Effector memory CD4-positive, alpha-beta T cell (primary cell): ENCODE data around the gene SLC49A4.

Source experiments
- DNase-seq, 3 donors: peaks; one replicate each; pipeline ENCODE4 v3.0.0-alpha.2; 2020
- H3K27ac ChIP-seq: 2 replicates; pipeline ENCODE4 v1.7.0; 2013; ENCODE audit warnings: mild to moderate bottlenecking, low read length, moderate library complexity; ENCODE audit not compliant: insufficient read depth, poor library complexity, severe bottlenecking
- H3K27me3 ChIP-seq: replicated peaks from 2 replicates; pipeline ENCODE4 v1.7.0; 2013; ENCODE audit warnings: mild to moderate bottlenecking, low read length; ENCODE audit not compliant: insufficient read depth, control insufficient read depth, poor library complexity, severe bottlenecking
- H3K36me3 ChIP-seq: 2 replicates; pipeline ENCODE4 v1.7.0; 2013; ENCODE audit warnings: mild to moderate bottlenecking, low read length, moderate library complexity; ENCODE audit not compliant: control insufficient read depth, insufficient read depth
- H3K4me1 ChIP-seq: 2 replicates; pipeline ENCODE4 v1.7.0; 2013; ENCODE audit warnings: low read length, mild to moderate bottlenecking; ENCODE audit not compliant: control insufficient read depth, insufficient read depth, poor library complexity, severe bottlenecking
- H3K4me3 ChIP-seq: 2 replicates; pipeline ENCODE4 v1.7.0; 2013; ENCODE audit warnings: low read length, low read depth, mild to moderate bottlenecking; ENCODE audit not compliant: insufficient read depth, poor library complexity, severe bottlenecking
- H3K9me3 ChIP-seq: 2 replicates; pipeline ENCODE4 v1.7.0; 2013; ENCODE audit warnings: mild to moderate bottlenecking, low read length, moderate library complexity; ENCODE audit not compliant: control insufficient read depth

The SLC49A4 gene

DNA sequence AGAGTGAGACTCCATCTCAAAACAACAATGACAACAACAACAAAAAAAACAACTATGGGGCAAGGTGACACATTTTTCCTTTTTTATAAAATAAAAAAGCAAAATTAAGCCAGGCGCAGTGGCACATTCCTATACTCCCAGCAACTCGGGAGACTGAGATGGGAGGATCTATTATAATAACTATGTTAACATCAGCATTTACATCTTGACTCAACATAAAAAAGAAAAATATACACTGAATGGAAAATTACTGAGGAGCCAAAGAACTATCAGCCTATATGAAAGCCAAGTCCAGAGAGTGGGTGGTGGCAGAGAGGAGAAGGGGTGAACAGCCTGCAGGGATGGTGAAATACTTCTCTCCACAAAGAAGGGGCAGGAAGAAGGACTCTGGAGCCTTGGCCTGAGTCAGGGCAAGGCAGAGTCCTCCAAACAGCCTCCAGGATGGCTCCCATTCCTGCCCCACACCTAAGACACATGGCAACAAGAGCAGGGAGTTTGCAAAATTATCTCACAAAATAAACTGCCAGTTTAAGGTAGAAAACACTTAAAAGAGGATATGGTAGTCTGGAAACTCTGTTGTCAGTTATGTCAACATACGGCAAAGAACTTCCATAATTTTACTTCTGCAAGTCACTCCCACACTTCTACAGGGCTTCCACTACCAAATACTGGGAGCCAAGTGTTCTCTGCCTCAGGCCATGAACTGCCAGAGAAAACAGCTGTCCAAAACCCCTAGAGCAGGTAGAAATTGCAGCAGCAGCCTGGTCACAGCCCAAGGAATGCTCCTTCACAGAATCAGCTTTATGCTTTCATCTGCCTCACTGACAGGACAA lies 27.1 kb upstream of the SLC49A4 start:
- DNase-seq, result no peak
- H3K9me3 ChIP-seq, result no peaks in the 10 kb centered on the region
- no peaks in the 10 kb centered on the region for H3K27me3 ChIP-seq
- H3K4me3 ChIP-seq, result no peak overlapping the region
- no peak overlapping the region for H3K27ac ChIP-seq
- H3K4me1 ChIP-seq, result no peaks in the 10 kb centered on the region
- H3K36me3 ChIP-seq, result no peaks in the 10 kb centered on the region

DNA sequence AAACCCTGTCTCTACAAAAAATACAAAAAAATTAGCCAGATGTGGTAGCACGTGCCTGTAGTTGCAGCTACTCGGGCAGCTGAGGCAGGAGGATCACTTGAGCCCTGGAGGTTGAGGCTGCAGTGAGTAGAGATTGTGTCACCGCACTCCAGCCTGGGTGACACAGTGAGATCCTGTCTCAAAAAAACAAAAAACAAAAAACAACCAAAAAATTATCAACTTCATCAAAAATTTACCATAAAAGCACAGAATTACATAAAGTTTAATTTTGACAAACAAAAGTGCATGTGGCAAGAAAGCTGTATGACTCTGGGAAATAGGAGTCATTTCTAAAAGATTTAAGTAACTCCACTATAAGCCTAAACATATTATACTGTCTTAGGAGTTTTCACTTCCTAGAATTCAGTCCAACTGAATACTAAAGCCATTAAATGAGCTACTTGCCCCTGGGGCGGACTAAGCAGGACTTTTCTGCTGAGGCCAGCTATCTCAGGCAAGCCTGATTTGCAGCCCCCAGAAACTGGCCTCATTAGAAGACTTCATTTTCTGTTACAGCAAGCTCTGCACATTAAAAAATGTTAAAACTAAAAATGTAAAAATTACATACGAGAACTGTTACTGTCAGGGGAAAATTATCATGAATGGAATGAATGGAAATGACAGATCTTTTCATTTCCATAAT lies 24.2 kb upstream of the SLC49A4 start:
- no peak overlapping the region for H3K27ac ChIP-seq
- no peak overlapping the region for H3K4me3 ChIP-seq
- DNase-seq, result no peak
- no peaks in the 10 kb centered on the region for H3K36me3 ChIP-seq
- H3K9me3 ChIP-seq, result no peaks in the 10 kb centered on the region
- H3K4me1 ChIP-seq, result no peaks in the 10 kb centered on the region
- no peaks in the 10 kb centered on the region for H3K27me3 ChIP-seq

DNA sequence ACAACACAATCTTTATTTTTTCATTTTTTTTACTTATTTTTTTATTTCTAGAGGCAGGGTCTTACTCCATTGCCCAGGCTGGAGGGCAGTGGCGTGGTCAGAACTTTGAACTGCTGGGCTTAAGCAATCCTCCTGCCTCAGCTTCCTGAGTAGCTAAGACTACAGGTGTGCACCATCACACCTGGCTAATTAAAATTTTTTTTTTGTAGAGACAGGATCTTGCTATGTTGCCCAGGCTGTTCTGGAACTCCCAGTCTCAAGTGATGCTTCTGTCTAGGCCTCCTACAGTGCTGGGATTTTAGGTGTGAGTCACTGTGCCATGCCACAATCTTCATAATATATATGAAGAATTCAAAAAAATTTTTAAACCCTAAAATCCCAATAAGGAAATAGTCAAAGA lies 22.0 kb upstream of the SLC49A4 start:
- H3K36me3 ChIP-seq, result no peaks in the 10 kb centered on the region
- no peak for DNase-seq
- H3K4me1 ChIP-seq, result no peaks in the 10 kb centered on the region
- H3K9me3 ChIP-seq, result no peaks in the 10 kb centered on the region
- no peaks in the 10 kb centered on the region for H3K27me3 ChIP-seq
- no peak overlapping the region for H3K27ac ChIP-seq
- no peak overlapping the region for H3K4me3 ChIP-seq

DNA sequence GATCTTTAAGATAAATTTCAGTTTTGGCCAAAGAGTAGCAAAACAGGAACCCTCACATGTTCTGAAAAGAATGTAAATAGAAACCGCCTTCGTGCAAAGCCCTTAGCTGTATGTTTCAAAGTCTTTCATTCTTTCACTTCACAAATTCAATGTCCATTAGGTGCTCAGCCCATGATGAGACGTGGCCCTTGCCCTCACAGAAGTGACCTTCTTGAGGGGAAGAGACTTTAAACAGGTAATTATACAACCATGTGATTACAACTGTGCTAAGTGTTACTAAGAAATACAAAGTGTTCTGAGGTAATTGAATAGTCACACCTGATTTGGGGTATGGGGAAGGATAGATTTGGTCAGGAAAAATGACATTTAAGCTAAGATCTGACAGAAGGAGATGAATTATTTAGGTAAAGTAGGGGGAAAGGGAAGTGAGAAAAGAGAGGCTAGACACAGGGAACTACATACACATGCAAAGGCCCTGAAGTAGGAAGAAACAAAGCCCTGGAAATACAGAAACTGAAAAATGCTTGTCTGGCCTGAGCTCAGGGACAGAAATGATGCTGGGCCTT lies 20.8 kb upstream of the SLC49A4 start:
- Histone ChIP-seq H3K27ac (no peak overlapping the region), H3K27me3 (no peaks in the 10 kb centered on the region), H3K9me3 (no peaks in the 10 kb centered on the region), H3K36me3 (no peaks in the 10 kb centered on the region), H3K4me1 (no peaks in the 10 kb centered on the region), H3K4me3 (no peak overlapping the region)
- DNase-seq, result no peak

DNA sequence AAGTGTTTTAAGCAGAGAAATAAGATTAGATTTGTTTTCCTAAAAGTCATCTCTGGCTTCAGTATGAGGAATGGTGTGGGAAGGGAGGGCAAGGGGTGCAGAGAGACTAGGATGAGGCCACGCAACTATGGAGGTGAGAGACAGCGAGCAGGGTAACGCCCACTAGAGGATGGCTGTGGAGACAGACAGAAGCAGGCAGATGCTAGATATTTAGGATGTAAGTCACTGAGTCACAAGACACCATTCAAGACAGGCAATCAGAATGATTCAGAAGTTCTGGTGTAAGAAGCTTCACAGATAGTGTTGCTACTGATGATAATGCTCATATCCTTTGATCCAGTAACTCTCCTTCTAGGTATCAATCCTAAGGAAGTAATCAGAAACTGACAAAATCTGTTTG lies 20.3 kb upstream of the SLC49A4 start:
- DNase-seq, result no peak
- H3K27me3 ChIP-seq, result no peaks in the 10 kb centered on the region
- no peak overlapping the region for H3K4me3 ChIP-seq
- H3K36me3 ChIP-seq, result no peaks in the 10 kb centered on the region
- H3K4me1 ChIP-seq, result no peaks in the 10 kb centered on the region
- no peaks in the 10 kb centered on the region for H3K9me3 ChIP-seq
- H3K27ac ChIP-seq, result no peak overlapping the region

DNA sequence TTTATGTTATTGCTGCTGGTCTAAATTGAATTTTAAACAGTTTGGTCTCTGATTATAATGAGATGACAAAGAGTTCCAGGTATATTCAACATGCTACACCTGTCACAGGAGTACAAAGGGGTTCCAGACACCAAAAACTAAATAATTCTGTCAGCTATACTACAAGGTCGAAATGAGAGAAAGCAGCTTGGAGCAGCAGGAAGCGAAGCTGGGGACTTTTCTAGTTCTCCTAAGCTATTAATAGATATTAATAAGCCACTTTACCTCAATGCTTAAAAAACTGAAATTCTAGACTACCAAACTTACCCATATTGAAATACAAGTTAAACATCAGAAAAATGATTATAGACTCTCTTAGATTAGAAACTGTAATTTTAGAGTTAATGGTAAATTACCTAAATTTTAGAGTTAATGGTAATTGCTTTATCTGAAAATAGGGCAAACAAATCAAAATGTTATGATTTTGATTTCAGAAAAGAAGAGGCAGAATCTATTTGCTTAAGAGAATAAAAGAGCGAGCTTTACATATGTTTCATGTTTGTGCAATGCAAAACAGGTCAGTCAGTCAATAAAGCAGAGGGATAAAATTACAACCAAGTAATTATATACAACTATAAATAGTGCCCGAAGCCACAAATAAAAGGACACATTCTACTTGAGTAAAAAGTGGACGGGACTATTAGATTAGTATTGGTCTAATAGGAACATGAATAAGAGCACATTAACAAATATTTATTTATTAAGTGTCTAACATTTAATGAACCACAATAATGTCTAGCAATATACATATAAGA lies 18.0 kb upstream of the SLC49A4 start:
- H3K27ac ChIP-seq, result no peak overlapping the region

DNA sequence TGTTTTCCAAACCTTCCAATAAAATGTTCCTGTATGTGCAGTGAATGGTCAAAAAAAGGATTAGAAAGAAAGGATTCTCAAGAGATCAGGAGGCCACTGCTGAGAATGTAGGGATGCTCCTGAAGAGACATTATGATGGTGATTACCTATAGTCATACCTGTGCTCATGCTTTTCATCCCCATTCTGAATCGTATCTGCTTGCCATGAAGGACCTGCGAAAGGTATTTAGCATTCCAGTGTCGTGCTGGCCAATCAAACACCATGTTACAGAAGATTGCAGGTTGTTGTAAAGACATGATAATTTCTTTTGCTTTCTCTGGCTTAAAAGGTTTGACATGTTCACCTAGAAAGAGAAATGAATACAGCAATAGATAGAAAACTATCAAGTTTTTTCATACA lies 17.3 kb upstream of the SLC49A4 start:
- no peaks in the 10 kb centered on the region for H3K36me3 ChIP-seq
- H3K27ac ChIP-seq, result no peak overlapping the region
- H3K9me3 ChIP-seq, result no peaks in the 10 kb centered on the region
- H3K27me3 ChIP-seq, result no peaks in the 10 kb centered on the region
- no peak overlapping the region for H3K4me3 ChIP-seq
- no peak for DNase-seq
- no peaks in the 10 kb centered on the region for H3K4me1 ChIP-seq

More for the DNA sequence above, 18.0 kb upstream of the SLC49A4 start:
- Histone ChIP-seq H3K27me3 (no peaks in the 10 kb centered on the region), H3K4me1 (no peaks in the 10 kb centered on the region), H3K9me3 (no peaks in the 10 kb centered on the region), H3K4me3 (no peak overlapping the region), H3K36me3 (no peaks in the 10 kb centered on the region)
- no peak for DNase-seq

DNA sequence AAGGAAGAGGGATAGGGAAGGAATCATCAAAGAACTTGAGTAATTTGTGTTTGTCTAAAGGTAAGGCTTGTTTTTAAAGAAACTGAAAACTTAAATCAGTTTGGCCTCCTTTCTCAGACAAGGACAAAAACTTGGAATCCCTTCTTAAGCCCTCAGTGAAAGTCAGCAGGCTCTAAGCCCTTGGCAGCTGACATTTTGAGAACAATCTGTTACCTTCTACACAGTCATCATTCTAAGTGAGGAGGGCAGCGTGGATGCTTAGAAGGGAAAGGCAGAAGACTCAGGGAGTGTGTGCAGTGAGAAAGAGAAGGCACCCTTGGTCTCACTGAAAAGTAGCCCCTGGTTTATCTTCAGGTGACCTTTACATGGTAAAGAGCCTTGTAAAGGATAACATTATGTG lies 12.1 kb upstream of the SLC49A4 start:
- H3K36me3 ChIP-seq, result no peaks in the 10 kb centered on the region
- no peak for DNase-seq
- no peak overlapping the region for H3K4me3 ChIP-seq
- no peaks in the 10 kb centered on the region for H3K27me3 ChIP-seq
- H3K4me1 ChIP-seq, result no peaks in the 10 kb centered on the region
- H3K9me3 ChIP-seq, result no peaks in the 10 kb centered on the region
- no peak overlapping the region for H3K27ac ChIP-seq

DNA sequence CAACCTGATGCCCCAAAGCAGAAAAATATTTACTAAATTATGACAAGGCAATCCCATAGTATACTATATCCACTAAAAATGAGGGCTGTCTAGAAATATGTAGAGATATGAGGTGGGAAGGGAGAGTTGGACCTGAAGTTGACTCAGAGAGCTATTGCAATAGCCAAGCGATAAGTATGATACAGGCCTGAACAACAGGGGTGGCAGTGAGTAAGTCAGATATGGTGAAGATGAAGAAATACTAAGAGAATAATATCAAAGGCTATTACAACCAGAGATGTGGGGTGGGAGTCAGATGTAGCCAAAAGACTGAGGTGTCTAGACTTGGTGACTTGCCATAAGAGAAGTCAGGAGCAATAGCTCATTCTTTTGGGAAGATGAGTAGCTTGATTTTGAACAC lies 10.4 kb upstream of the SLC49A4 start:
- Histone ChIP-seq H3K9me3 (no peaks in the 10 kb centered on the region), H3K27me3 (no peaks in the 10 kb centered on the region), H3K36me3 (no peaks in the 10 kb centered on the region), H3K4me3 (no peak overlapping the region), H3K4me1 (no peaks in the 10 kb centered on the region), H3K27ac (no peak overlapping the region)
- DNase-seq, result no peak
